MM.1S (cell line): ENCODE data around the gene CTNNA2.

Experiments used
- DNase-seq: peaks from one replicate; pipeline ENCODE4 v3.0.0-alpha.2; 2015
- H2AFZ ChIP-seq: fragments of 300-600 bp; sonication (generic); 2 replicates; pipeline ENCODE4 v1.6.0; 2016; ENCODE audit warnings: antibody characterized with exemption, low read length
- H3F3A ChIP-seq: fragments of 300-600 bp; sonication (generic); 2 replicates; pipeline ENCODE4 v1.6.1; 2016; ENCODE audit warnings: mild to moderate bottlenecking, antibody characterized with exemption, low read length, moderate library complexity, mixed read lengths; ENCODE audit not compliant: insufficient read depth
- H3K27ac ChIP-seq: fragments of 300-600 bp; sonication (generic); 2 replicates; pipeline ENCODE4 v1.5.1; 2016; ENCODE audit warnings: mild to moderate bottlenecking, low read length
- H3K27me3 ChIP-seq: fragments of 300-600 bp; sonication (generic); replicated peaks from 2 replicates; pipeline ENCODE4 v1.6.0; 2016; ENCODE audit warnings: low read length; ENCODE audit not compliant: insufficient read depth
- H3K36me3 ChIP-seq: fragments of 300-600 bp; sonication (generic); replicated peaks from 2 replicates; pipeline ENCODE4 v1.6.1; 2016; ENCODE audit warnings: mild to moderate bottlenecking, low read length, mixed read lengths; ENCODE audit not compliant: insufficient read depth
- H3K4me1 ChIP-seq: fragments of 300-600 bp; sonication (generic); 2 replicates; pipeline ENCODE4 v1.6.1; 2016; ENCODE audit warnings: low read length, mixed read lengths
- H3K4me2 ChIP-seq: fragments of 300-600 bp; sonication (generic); 2 replicates; pipeline ENCODE4 v1.6.0; 2016; ENCODE audit warnings: low read depth, low read length
- H3K4me3 ChIP-seq: fragments of 300-600 bp; sonication (generic); 2 replicates; pipeline ENCODE4 v1.5.1; 2016; ENCODE audit warnings: low read length, mixed read lengths
- H3K79me2 ChIP-seq: fragments of 300-600 bp; sonication (generic); 2 replicates; pipeline ENCODE4 v1.6.1; 2016; ENCODE audit warnings: mixed run types, low read length, mixed read lengths
- H3K9ac ChIP-seq: fragments of 300-600 bp; sonication (generic); 2 replicates; pipeline ENCODE4 v1.6.1; 2016; ENCODE audit warnings: low read length, mixed read lengths
- H3K9me2 ChIP-seq: fragments of 300-600 bp; sonication (generic); replicated peaks from 2 replicates; pipeline ENCODE4 v1.6.1; 2016; ENCODE audit warnings: mild to moderate bottlenecking, low read length, mixed read lengths; ENCODE audit not compliant: insufficient read depth
- H3K9me3 ChIP-seq: fragments of 300-600 bp; sonication (generic); replicated peaks from 2 replicates; pipeline ENCODE4 v1.6.1; 2016; ENCODE audit warnings: mild to moderate bottlenecking, low read length, mixed read lengths; ENCODE audit not compliant: insufficient read depth
- H4K20me1 ChIP-seq: fragments of 300-600 bp; sonication (generic); 2 replicates; pipeline ENCODE4 v1.6.1; 2016; ENCODE audit warnings: mild to moderate bottlenecking, low read length, moderate library complexity, mixed read lengths; ENCODE audit not compliant: insufficient read depth
- EZH2 ChIP-seq: fragments of 300-600 bp; sonication (generic); optimal IDR thresholded peaks from 2 replicates; pipeline ENCODE3; 2017; ENCODE audit warnings: low read depth, mild to moderate bottlenecking, antibody characterized with exemption, low read length, mixed read lengths
- EZH2phosphoT487 ChIP-seq: fragments of 300-600 bp; sonication (generic); IDR thresholded peaks from 2 replicates; pipeline ENCODE4 v1.6.1; 2018; ENCODE audit warnings: antibody characterized with exemption, low read length
- TF ChIP-seq, protein P1 (sequence below): fragments of 300-600 bp; sonication (generic); IDR thresholded peaks from 2 replicates; pipeline ENCODE4 v1.5.1; 2016; ENCODE audit warnings: antibody characterized with exemption, low read length, mixed read lengths

The CTNNA2 gene

DNA sequence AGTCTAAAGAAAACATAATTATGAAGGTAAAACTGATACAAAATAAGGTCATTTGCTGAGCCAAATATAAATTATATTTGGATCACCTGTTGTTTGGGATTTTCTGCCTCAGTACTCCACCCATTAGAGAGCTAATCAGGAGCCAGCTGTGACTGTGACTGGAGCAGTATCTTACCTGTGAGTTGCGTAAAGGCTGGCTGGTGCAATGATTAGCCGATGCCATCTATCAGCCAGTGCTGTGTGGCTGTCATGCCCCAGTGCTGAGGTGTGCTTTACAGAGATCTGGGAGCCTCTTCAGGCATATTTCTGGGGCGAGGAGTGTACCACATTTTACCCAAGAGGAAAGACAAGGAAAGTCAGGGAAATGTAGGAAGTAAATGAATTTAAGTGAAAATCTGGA is 599.9 kb downstream of the CTNNA2 start:
- no peak overlapping the region for H3K4me3 ChIP-seq
- H3K27me3 ChIP-seq: no peaks in the 10 kb centered on the region
- H3K9ac ChIP-seq: no peak overlapping the region
- H3K9me2 ChIP-seq: no peaks in the 10 kb centered on the region
- no peaks in the 10 kb centered on the region for H4K20me1 ChIP-seq
- no peaks in the 10 kb centered on the region for H3K4me1 ChIP-seq
- H3K27ac ChIP-seq: no peak overlapping the region
- no peak overlapping the region for H2AFZ ChIP-seq
- H3F3A ChIP-seq: no peaks in the 10 kb centered on the region
- no peak overlapping the region for H3K4me2 ChIP-seq
- no peaks in the 10 kb centered on the region for H3K79me2 ChIP-seq
- no peak for DNase-seq
- no peaks in the 10 kb centered on the region for H3K36me3 ChIP-seq
- TF ChIP-seq EZH2 (no peak), EZH2phosphoT487 (no peak)
- TF ChIP-seq, protein P1, sequence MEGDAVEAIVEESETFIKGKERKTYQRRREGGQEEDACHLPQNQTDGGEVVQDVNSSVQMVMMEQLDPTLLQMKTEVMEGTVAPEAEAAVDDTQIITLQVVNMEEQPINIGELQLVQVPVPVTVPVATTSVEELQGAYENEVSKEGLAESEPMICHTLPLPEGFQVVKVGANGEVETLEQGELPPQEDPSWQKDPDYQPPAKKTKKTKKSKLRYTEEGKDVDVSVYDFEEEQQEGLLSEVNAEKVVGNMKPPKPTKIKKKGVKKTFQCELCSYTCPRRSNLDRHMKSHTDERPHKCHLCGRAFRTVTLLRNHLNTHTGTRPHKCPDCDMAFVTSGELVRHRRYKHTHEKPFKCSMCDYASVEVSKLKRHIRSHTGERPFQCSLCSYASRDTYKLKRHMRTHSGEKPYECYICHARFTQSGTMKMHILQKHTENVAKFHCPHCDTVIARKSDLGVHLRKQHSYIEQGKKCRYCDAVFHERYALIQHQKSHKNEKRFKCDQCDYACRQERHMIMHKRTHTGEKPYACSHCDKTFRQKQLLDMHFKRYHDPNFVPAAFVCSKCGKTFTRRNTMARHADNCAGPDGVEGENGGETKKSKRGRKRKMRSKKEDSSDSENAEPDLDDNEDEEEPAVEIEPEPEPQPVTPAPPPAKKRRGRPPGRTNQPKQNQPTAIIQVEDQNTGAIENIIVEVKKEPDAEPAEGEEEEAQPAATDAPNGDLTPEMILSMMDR: no peak
- no peaks in the 10 kb centered on the region for H3K9me3 ChIP-seq

DNA sequence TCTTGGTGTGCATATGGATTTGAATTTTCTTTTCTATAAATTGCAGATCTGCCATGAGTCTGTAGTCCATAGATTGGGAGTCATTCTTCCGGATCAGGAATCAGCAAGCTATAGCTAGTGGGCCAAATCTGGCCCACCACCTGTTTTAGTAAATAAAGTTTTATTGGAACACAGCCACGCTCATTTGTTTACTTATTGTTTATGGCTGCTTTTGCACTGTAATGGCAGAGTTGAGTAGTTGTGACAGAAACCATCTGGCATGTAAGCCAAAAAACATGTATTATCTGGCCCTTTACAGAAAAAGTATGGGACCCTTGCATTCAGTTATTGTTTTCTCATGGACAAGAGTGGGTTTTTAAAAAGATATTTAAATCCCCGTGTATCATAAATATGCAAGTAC is 600.5 kb downstream of the CTNNA2 start:
- Histone ChIP-seq H3K4me2 (no peak overlapping the region), H3K4me3 (no peak overlapping the region), H3K27ac (no peak overlapping the region), H4K20me1 (no peaks in the 10 kb centered on the region), H3K4me1 (no peaks in the 10 kb centered on the region), H3K9me2 (no peaks in the 10 kb centered on the region), H3F3A (no peaks in the 10 kb centered on the region), H3K9ac (no peak overlapping the region), H2AFZ (no peak overlapping the region), H3K9me3 (no peaks in the 10 kb centered on the region), H3K79me2 (no peaks in the 10 kb centered on the region), H3K36me3 (no peaks in the 10 kb centered on the region), H3K27me3 (no peaks in the 10 kb centered on the region)
- TF ChIP-seq EZH2 (no peak), EZH2phosphoT487 (no peak)
- TF ChIP-seq, protein P1: no peak
- no peak for DNase-seq

DNA sequence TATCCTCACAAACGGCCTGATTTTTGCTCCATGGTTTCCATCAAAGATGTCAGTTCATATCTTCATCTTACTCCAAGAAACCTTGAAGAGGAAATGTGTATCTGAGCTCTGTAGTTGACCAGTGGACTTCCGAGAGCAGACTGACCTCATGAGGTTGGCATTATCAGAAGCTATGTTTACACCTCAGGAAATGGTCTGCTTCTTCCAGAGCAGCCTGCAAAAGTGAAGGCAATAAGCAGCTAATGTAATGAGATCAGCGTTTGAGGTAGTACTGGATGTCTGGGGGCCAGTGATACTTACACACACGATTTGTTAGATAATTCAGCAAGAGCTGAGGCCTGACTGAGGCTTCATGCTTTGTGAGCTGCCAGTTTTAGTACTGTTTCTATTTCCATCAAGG is 602.0 kb downstream of the CTNNA2 start:
- H3F3A ChIP-seq: no peaks in the 10 kb centered on the region
- no peak overlapping the region for H2AFZ ChIP-seq
- DNase-seq: no peak
- H3K79me2 ChIP-seq: no peaks in the 10 kb centered on the region
- no peaks in the 10 kb centered on the region for H3K36me3 ChIP-seq
- no peak overlapping the region for H3K4me3 ChIP-seq
- no peak overlapping the region for H3K27ac ChIP-seq
- H3K9ac ChIP-seq: no peak overlapping the region
- H4K20me1 ChIP-seq: no peaks in the 10 kb centered on the region
- TF ChIP-seq, protein P1: no peak
- TF ChIP-seq EZH2phosphoT487 (no peak), EZH2 (no peak)
- H3K9me2 ChIP-seq: no peaks in the 10 kb centered on the region
- no peak overlapping the region for H3K4me2 ChIP-seq
- H3K4me1 ChIP-seq: no peaks in the 10 kb centered on the region
- H3K9me3 ChIP-seq: no peaks in the 10 kb centered on the region
- H3K27me3 ChIP-seq: no peaks in the 10 kb centered on the region
